NCI-H748 (cell line): ENCODE measurements around the gene GSTO2.

Experiments used
- DNase-seq: peaks from one replicate; lab custom pipeline; 2025; ENCODE audit not compliant: unreplicated experiment; lab: John Stamatoyannopoulos, UW

GSTO2 gene

DNA sequence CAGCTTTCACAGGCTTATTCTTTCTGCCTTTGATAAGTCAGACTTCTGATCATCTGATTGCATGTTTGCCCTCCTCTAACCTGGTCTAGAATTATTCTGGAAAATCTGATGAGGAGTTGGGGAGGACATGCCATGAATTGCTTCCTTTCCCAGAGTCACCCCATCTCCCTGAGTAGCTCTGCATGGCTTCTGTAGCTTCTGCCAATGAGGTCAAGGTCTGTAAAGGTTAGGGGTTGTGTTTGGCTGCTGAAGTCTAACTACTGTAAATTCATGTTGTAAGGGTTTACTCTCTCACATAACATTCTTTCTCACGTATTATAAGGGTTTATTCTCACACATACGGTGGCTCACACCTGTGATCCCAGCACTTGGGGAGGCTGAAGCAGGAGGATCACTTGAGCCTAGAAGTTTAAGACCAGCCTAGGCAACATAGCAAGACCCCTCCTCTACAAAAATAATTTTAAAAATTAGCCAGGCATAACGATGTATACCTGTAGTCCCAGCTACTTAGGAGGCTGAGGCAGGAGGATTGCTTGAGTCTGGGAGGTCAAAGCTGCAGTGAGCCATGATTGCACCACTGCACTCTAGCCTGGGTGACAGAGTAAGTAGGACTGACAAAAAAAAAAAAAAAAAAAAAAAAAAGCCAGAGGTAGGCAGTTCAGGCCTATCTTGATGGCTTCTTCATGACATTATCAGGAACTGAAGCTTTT, 10.7 kb downstream of the GSTO2 start:
- no peak for DNase-seq

- peak; percentile 72 for DNase-seq
Observed at GRCh38 chr10:104281694-104282093, 12.7 kb downstream of the GSTO2 start.

DNA sequence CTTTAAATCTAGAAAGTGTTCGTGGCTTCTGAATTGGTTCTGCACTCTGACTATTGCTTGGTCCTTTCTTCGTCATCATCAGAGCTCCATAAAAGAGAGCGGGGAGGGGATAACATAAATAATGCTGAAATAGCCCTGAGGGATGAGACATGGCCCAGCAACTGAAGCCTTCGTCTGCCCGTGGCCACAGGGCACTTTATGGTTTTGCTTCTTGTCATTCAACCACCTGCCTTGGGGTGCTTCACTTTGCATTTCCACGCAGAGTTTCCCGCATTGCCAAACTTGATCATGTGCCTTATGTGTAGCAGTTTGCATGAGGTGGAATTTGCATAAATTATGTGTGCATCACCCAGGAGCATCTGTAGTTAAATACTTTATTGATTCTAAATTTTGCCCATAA, 15.9 kb downstream of the GSTO2 start:
- DNase-seq = no peak

DNA sequence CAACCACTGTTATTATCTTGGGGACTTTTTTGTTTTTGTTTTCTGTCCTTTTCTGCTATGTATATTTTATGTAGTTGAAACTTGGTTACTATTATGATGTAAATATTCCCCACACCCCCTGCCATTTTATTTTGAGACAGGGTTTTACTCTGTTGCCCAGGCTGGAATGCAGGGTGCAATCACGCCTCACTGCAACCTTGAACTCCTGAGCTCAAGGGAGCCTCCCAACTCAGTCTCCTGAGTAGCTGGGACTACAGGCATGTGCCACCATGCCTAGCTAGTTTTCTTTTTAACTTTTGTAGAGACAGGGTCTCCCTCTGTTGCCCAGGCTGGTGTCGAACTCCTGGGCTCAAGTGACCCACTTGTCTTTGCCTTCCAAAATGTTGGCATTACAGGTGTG, 18.0 kb downstream of the GSTO2 start:
- no peak for DNase-seq

- DNase-seq = no peak
Observed at GRCh38 chr10:104288355-104288754, 19.4 kb downstream of the GSTO2 start.

- DNase-seq = peak; percentile 85
Observed at GRCh38 chr10:104291439-104291951, 22.5 kb downstream of the GSTO2 start.

- no peak for DNase-seq
Observed at GRCh38 chr10:104293011-104293410, 24.0 kb downstream of the GSTO2 start.

DNA sequence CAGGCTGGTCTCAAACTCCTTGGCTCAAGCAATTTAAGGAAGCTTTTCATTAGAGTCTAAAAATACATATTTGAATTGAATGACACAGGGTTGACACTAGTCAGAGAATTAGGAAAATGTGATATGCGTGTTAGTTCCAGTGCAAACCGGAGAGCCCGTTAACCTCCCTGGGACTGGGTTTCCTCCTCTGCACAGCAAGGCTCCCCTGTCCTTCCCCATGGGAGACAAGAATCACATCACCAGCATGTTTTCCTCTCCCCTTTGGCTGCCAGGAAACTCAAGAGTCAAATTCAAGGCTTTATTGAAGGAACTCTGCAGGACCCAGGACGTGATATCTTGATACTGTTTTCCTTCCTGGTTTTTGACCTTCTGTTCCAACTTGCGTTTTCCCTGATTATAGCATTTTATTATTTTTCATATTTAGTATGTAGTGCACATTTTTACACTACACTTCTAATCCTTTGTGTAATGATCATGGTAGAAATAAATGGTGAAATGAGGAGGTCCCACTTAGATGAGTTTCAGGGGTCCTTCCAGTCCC, 24.9 kb downstream of the GSTO2 start:
- DNase-seq = no peak

- no peak for DNase-seq
Observed at GRCh38 chr10:104296687-104297436, 27.9 kb downstream of the GSTO2 start.

- DNase-seq = peak; percentile 12
Observed at GRCh38 chr10:104297697-104298660, 29.0 kb downstream of the GSTO2 start.

DNA sequence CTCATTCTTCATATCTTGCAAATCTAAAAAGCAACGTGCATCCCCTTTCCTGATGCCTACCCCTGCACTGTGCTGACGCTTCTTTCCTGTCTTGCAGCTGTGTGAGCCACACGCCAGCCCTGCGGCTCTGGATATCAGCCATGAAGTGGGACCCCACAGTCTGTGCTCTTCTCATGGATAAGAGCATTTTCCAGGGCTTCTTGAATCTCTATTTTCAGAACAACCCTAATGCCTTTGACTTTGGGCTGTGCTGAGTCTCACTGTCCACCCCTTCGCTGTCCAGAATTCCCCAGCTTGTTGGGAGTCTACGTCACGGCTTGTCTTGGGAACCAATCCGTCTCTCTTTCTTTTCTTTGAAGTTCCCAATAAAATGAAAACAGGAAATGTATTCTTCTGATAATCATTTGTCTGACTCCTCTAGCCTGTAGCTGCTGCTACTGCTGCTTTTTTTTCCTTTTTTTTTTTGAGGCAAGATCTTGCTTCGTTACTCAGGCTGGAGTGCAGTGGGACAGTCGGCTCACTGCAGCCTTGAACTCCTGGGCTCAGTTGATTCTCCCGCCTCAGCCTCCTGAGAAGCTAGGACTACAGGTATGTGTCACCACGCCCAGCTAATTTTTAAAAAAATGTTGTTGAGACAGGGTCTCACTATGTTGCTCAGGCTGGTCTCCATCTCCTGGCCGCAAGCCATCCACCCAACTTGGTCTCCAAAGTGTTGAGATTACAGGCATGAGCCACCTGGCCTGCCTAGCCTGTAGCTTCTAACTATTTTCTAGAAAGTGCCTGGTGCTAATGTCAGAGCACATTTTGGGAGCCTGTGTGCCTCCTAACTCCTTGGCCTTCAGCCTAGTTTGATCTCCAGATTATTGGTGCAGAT, 30.3 kb downstream of the GSTO2 start:
- DNase-seq = no peak

GRCh38 chr10:104300002-104300735, 31.2 kb downstream of the GSTO2 start:
- no peak for DNase-seq

DNA sequence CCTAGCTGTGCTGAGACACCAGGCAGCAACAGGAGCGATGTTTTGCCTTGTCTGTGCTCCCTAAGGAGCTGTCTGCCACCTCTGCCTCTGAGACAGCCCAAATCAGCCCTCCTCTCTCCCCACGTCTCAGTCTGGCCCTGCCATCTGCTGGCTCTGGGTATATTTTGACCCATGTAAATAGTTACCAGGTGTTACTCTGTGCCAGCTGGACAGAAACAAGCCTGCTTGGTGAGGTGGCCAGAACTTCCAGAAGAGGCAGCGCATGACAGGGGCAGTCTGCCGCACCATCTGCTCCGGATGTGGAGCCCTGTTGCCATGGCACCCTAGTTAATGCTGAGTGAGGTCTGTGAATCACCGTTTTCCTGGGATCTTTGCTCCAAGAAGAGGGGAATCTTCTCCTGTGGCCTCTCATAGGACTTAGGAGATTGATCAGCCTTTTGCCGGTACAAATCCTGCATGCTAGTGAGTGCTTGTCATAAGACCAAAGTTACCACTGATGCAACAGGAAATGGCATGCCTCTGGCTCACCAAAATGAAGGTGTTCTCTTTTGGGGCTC, 31.8 kb downstream of the GSTO2 start:
- peak; percentile 91 for DNase-seq

GRCh38 chr10:104301907-104302690, 33.1 kb downstream of the GSTO2 start:
- DNase-seq = no peak

GRCh38 chr10:104303594-104304355, 34.8 kb downstream of the GSTO2 start:
- DNase-seq = no peak

DNA sequence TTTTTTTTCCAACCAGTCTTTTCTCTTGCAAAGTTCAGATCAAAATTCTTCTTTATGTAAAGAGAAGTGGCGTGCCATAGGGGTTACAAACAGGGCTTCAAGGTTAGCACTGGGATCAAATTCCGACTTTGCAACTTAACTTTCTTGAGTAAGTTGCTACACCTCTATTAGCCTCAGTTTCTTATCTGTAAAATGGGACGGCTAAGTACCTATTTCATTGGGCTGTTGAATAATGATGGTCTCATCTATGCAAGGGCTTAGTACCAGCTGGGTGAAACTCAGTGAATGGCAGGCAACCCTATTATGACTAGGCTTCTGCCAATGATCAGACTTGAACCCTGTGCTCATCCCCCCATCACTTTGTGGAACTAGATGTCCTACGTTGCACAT, 35.4 kb downstream of the GSTO2 start:
- DNase-seq = no peak

GRCh38 chr10:104304927-104305326, 35.9 kb downstream of the GSTO2 start:
- DNase-seq = no peak
